CD4-positive, CD25-positive, alpha-beta regulatory T cell (primary cell): ENCODE data around the gene TCEA2. TPM values are rescaled to one million over a fixed set of nuclear protein-coding genes. Genes with fewer than 3 reads are reported as not detected.
A peak's percentile ranks its signal among the peaks of the same experiment; 100 is the strongest.

Experiments
- ATAC-seq, 2 donors: fragments of 150-1000 bp; cut with Tn5 transposase; one replicate each; pipeline ENCODE4 v1.10.0; 2021; ENCODE audit warnings: low read depth in 2 of 2, moderate number of reproducible peaks in 2 of 2, moderate library complexity in 1 of 2
- DNase-seq, 3 donors: peaks; one replicate each; pipeline versions ENCODE4 v3.0.0 to v3.0.0-alpha.2; 2012 to 2022; ENCODE audit warnings: mixed read lengths in 1 of 3
- H3K27ac ChIP-seq: one replicate; pipeline ENCODE4 v1.7.0; 2013; ENCODE audit warnings: mild to moderate bottlenecking, low read length; ENCODE audit not compliant: insufficient read depth, poor library complexity, severe bottlenecking
- H3K27me3 ChIP-seq: one replicate; pipeline ENCODE4 v1.7.0; 2013; ENCODE audit warnings: low read length; ENCODE audit not compliant: control insufficient read depth, insufficient read depth
- H3K36me3 ChIP-seq: one replicate; pipeline ENCODE4 v1.7.0; 2013; ENCODE audit warnings: mild to moderate bottlenecking, low read length, moderate library complexity; ENCODE audit not compliant: control insufficient read depth, insufficient read depth
- H3K4me1 ChIP-seq: 2 replicates; pipeline ENCODE4 v1.7.0; 2013; ENCODE audit warnings: mild to moderate bottlenecking, low read length; ENCODE audit not compliant: insufficient read depth, control insufficient read depth, poor library complexity, severe bottlenecking
- H3K4me3 ChIP-seq: one replicate; pipeline ENCODE4 v1.7.0; 2013; ENCODE audit warnings: low read depth, mild to moderate bottlenecking, low read length, moderate library complexity
- H3K9me3 ChIP-seq, 2 experiments: 1 replicate in 1 of 2; 2 replicates in 1 of 2; pipeline ENCODE4 v1.7.0; 2013; ENCODE audit warnings: low read length in 2 of 2, mild to moderate bottlenecking in 1 of 2, moderate library complexity in 1 of 2; ENCODE audit not compliant: control insufficient read depth in 2 of 2
- H3K27ac Mint-ChIP-seq, 3 donors: one replicate each; pipeline ENCODE4 v1.8.0; 2020 to 2022; ENCODE audit warnings: mild to moderate bottlenecking in 3 of 3, mixed read lengths in 3 of 3, moderate library complexity in 2 of 3
- H3K27me3 Mint-ChIP-seq: one replicate; pipeline ENCODE4 v1.8.0; 2022; ENCODE audit warnings: mild to moderate bottlenecking, mixed read lengths
- H3K36me3 Mint-ChIP-seq: one replicate; pipeline ENCODE4 v1.8.0; 2020; ENCODE audit warnings: mixed read lengths
- H3K4me1 Mint-ChIP-seq, 4 donors: one replicate each; pipeline ENCODE4 v1.8.0; 2020 to 2022; ENCODE audit warnings: mixed read lengths in 4 of 4, mild to moderate bottlenecking in 1 of 4
- H3K4me3 Mint-ChIP-seq, 4 donors: one replicate each; pipeline ENCODE4 v1.8.0; 2020 to 2022; ENCODE audit warnings: mild to moderate bottlenecking in 4 of 4, mixed read lengths in 4 of 4, moderate library complexity in 3 of 4
- H3K9me3 Mint-ChIP-seq, 7 donors: one replicate each; pipeline ENCODE4 v1.8.0; 2020 to 2022; ENCODE audit warnings: mixed read lengths in 7 of 7, mild to moderate bottlenecking in 3 of 7, moderate library complexity in 2 of 7
- polyA plus RNA-seq, 4 donors: library from polyadenylated mRNA; unstranded; fragments of 300-500 nt; fragmentation: Illumina TruSeq; gene quantifications; one replicate each; pipeline ENCODE4 v1.2.3, GENCODE V29; 2021
- total RNA-seq: library from RNA; stranded (reverse); gene quantifications from one replicate; pipeline ENCODE4 v1.2.3, GENCODE V29; 2022

Gene TCEA2
- total and polyA plus RNA-seq, 5 donors from 2014 or later, result 17.7 to 27.1 (median 23.2) TPM

DNA sequence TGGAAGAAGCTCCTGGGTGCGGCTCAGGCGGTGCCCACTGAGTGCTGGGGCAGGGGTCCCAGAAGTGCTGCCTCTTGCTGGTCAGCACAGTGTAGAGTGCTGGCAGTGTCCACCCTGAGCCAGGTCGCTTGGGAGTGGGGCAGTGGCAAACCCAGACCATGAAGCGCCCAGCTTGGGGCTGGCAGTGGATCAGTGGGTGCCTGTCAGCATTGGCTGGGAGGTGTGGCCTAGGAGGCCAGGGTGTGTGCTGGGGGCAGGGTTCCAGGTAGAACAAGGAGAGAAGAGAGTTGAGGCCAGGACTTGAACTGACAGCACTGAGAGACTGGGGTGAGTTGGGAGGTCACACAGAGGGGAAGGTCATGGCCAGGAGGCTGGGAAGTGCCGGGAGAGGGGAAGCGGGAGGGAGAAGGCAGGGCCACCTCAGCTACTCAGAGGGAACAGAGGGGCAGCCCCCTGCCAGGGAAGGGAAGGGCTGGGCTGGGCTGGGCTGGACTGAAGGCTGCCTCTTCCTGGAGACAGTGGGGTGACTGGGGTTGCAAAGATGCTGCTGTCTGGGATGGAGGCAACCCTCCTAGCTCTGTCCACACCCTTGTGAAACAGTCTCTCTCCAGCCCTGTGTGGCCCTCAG lies 4.1 kb downstream of the TCEA2 start:
- no peaks in the 10 kb centered on the region for H3K9me3 Mint-ChIP-seq
- Histone ChIP-seq H3K36me3 (no peaks in the 10 kb centered on the region), H3K4me3 (no peak overlapping the region), H3K4me1 (peaks cover 54% of the 10 kb centered on the region), H3K9me3 (no peaks in the 10 kb centered on the region), H3K27me3 (no peaks in the 10 kb centered on the region), H3K27ac (no peak overlapping the region)
- peaks cover 0 to 56% (median 17%) of the 10 kb centered on the region in 4 donors for H3K4me1 Mint-ChIP-seq
- ATAC-seq, result no peak
- no peak overlapping the region for H3K27ac Mint-ChIP-seq
- DNase-seq, result no peak
- no peaks in the 10 kb centered on the region for H3K27me3 Mint-ChIP-seq
- H3K4me3 Mint-ChIP-seq, result peak overlapping the region in 1 of 4 donors; percentile 21
- H3K36me3 Mint-ChIP-seq, result no peaks in the 10 kb centered on the region

DNA sequence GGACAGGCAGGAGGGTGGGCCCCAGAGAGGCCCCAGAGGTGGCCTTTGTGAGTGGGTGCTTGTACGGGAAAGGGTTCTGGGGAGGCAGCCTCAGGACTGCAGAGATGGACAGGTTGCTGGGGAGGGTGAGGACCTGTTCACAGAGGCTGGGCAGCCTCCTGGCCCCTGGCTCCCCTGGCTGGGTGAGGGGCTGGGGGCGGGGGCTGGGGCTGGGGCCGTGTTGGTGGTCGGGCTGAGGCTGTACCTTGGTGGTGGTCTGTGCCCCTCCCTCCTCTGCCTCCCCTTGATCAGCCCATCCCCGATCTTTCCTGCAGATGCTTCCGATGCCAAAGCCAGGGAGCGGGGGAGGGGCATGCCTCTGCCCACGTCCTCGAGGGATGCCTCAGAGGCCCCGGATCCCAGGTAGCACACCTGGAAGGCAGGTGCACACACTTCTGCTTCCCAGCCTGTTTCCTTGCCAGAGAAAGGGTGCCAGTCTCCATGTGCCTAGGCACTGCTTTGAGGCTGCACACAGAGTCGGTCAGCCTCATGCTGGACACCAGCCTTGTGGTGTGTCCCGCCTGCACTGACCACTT lies 4.8 kb downstream of the TCEA2 start:
- H3K9me3 ChIP-seq, result no peaks in the 10 kb centered on the region
- H3K36me3 ChIP-seq, result peaks cover under 1% of the 10 kb centered on the region
- no peaks in the 10 kb centered on the region for H3K27me3 ChIP-seq
- H3K36me3 Mint-ChIP-seq, result no peaks in the 10 kb centered on the region
- H3K4me1 Mint-ChIP-seq, result peaks cover 0 to 56% (median 17%) of the 10 kb centered on the region in 4 donors
- H3K27ac ChIP-seq, result no peak overlapping the region
- no peaks in the 10 kb centered on the region for H3K9me3 Mint-ChIP-seq
- no peak overlapping the region for H3K27ac Mint-ChIP-seq
- peak overlapping the region in 1 of 4 donors; percentile 49 for H3K4me3 Mint-ChIP-seq
- ATAC-seq (no peak), DNase-seq (no peak)
- no peak overlapping the region for H3K4me3 ChIP-seq
- H3K27me3 Mint-ChIP-seq, result no peaks in the 10 kb centered on the region
- H3K4me1 ChIP-seq, result peaks cover 48% of the 10 kb centered on the region

GRCh38 chr20:64068386-64069208 lies 5.6 kb downstream of the TCEA2 start:
- DNase-seq, result no peak
- H3K9me3 ChIP-seq, result no peaks in the 10 kb centered on the region
- H3K27ac ChIP-seq, result no peak overlapping the region
- Mint-ChIP-seq H3K4me3 (peak overlapping the region in 1 of 4 donors; percentile 49), H3K27me3 (no peaks in the 10 kb centered on the region), H3K4me1 (peaks cover 0 to 55% (median 17%) of the 10 kb centered on the region in 4 donors), H3K9me3 (no peaks in the 10 kb centered on the region), H3K36me3 (peaks cover 3% of the 10 kb centered on the region), H3K27ac (no peak overlapping the region)
- H3K36me3 ChIP-seq, result peaks cover 5% of the 10 kb centered on the region
- no peak overlapping the region for H3K4me3 ChIP-seq
- peaks cover 42% of the 10 kb centered on the region for H3K4me1 ChIP-seq
- H3K27me3 ChIP-seq, result no peaks in the 10 kb centered on the region
- ATAC-seq, result no peak

- no peaks in the 10 kb centered on the region for H3K9me3 Mint-ChIP-seq
- H3K27me3 Mint-ChIP-seq, result no peaks in the 10 kb centered on the region
- Histone ChIP-seq H3K4me3 (no peak overlapping the region), H3K9me3 (no peaks in the 10 kb centered on the region), H3K27me3 (no peaks in the 10 kb centered on the region), H3K27ac (no peak overlapping the region), H3K36me3 (peaks cover 9% of the 10 kb centered on the region), H3K4me1 (peaks cover 36% of the 10 kb centered on the region)
- peaks cover 3% of the 10 kb centered on the region for H3K36me3 Mint-ChIP-seq
- no peak overlapping the region for H3K27ac Mint-ChIP-seq
- H3K4me1 Mint-ChIP-seq, result peaks cover 0 to 49% (median 12%) of the 10 kb centered on the region in 4 donors
- ATAC-seq (no peak), DNase-seq (no peak)
- H3K4me3 Mint-ChIP-seq, result no peak overlapping the region
Measured at GRCh38 chr20:64069209-64069613, 6.2 kb downstream of the TCEA2 start.

GRCh38 chr20:64069614-64070243 lies 6.7 kb downstream of the TCEA2 start:
- Mint-ChIP-seq H3K36me3 (peaks cover 3% of the 10 kb centered on the region), H3K9me3 (no peaks in the 10 kb centered on the region), H3K4me3 (no peak overlapping the region), H3K4me1 (peaks cover 0 to 49% (median 12%) of the 10 kb centered on the region in 4 donors), H3K27ac (peak overlapping the region in 1 of 3 donors; percentile 52), H3K27me3 (no peaks in the 10 kb centered on the region)
- Histone ChIP-seq H3K9me3 (no peaks in the 10 kb centered on the region), H3K27me3 (no peaks in the 10 kb centered on the region), H3K36me3 (peaks cover 14% of the 10 kb centered on the region), H3K27ac (no peak overlapping the region), H3K4me3 (no peak overlapping the region), H3K4me1 (peaks cover 31% of the 10 kb centered on the region)
- no peak for ATAC-seq
- peak in 1 of 3 donors; percentile 42 for DNase-seq

DNA sequence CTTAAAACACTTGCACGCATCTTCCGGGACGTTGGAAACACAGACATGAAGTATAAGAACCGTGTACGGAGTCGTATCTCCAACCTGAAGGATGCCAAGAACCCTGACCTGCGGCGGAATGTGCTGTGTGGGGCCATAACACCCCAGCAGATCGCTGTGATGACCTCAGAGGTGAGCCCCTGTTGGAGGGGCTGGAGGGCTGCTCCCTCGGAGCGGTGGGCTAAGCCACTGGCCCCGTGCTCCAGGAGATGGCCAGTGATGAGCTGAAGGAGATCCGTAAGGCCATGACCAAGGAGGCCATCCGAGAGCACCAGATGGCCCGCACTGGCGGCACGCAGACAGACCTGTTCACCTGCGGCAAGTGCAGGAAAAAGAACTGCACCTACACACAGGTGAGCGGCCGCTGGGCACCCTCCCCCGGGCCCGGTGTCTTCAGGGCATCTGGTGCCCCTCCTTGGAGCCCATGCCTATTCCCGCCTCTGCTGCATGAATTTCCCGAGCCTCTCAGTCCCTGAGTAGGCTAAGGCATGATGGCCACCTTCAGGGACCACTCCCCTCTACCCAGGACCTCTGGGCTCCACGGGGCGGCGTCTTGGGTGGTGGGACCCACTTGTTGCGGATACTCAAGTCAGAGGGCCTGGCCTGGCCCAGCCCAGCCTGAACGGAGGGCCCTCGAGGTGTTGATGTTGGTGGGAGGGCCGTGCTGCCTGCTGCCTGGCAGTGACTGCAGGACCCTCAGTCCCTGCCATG lies 7.4 kb downstream of the TCEA2 start:
- no peak overlapping the region for H3K4me3 ChIP-seq
- H3K4me1 ChIP-seq, result peaks cover 27% of the 10 kb centered on the region
- H3K4me1 Mint-ChIP-seq, result peaks cover 0 to 42% (median 9%) of the 10 kb centered on the region in 4 donors
- H3K27me3 ChIP-seq, result no peaks in the 10 kb centered on the region
- H3K9me3 Mint-ChIP-seq, result no peaks in the 10 kb centered on the region
- no peaks in the 10 kb centered on the region for H3K9me3 ChIP-seq
- no peak for DNase-seq
- H3K27ac ChIP-seq, result no peak overlapping the region
- H3K36me3 Mint-ChIP-seq, result peaks cover 3% of the 10 kb centered on the region
- no peaks in the 10 kb centered on the region for H3K27me3 Mint-ChIP-seq
- no peak overlapping the region for H3K4me3 Mint-ChIP-seq
- H3K36me3 ChIP-seq, result peaks cover 17% of the 10 kb centered on the region
- no peak for ATAC-seq
- H3K27ac Mint-ChIP-seq, result peak overlapping the region in 1 of 3 donors; percentile 52
